ENCODE data around the gene EEF1A1.
"Not testable (repeated sequence)": the region's sequence is repeated elsewhere in the genome, so short reads cannot be mapped to it uniquely, and the experiment has no call there.

EEF1A1 gene

DNA sequence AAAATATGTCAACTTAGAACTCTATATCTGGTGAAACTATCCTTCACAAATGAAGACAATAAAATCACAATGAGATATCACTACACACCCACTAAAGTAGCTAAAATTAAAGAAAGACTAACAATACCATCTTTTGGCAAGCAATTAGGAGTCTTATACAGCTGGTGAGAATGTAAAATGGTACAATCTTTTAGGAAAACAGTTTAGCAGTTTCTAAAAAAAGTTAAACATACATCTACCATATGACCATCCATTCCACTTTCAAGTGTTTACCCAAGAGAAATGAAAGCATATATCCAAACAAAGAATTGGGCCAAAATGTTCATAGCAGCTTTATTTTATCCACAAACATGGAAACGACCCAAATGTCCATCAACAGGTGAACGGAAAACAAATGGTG lies 13.8 kb upstream of the EEF1A1 start:
- no peak for DNase-seq

DNA sequence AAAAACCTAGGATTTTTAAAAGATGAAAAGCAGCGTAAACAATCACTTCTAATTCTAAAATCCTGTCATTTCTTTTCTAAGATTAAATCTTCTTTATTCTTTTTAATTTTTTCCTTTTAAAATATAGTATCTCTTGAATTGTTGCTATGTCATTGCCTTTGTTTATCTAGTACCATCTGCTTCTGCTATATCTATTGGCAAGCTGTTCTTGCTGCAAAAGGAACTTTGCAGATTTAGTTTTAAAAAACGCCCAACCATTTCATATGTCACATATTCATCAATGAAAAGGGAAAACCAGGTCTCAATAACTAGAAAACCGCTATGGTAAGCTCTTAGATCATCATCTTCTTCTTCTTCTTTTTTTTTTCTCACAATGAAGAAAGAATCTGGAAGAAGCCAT lies 11.5 kb upstream of the EEF1A1 start:
- DNase-seq: no peak

DNA sequence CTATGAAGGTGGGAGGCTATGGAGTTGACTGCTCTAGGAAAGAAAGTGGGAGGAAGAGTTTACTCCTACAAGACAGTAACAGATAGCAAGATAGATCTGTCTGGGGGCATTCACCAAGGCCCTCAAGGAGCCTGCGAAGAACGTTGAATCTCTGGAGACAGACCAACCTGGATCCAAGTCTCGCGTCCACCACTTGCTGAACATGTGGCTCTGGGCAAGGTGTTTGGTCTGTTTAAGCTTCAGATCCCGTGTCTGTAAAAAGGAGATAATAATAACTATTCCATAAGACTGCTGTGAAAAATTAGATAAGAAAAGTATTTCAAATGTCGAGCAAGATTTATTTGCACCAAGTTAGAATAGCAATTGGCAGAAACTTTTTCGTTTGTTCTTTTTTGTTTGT lies 8.1 kb upstream of the EEF1A1 start:
- DNase-seq: no peak

DNA sequence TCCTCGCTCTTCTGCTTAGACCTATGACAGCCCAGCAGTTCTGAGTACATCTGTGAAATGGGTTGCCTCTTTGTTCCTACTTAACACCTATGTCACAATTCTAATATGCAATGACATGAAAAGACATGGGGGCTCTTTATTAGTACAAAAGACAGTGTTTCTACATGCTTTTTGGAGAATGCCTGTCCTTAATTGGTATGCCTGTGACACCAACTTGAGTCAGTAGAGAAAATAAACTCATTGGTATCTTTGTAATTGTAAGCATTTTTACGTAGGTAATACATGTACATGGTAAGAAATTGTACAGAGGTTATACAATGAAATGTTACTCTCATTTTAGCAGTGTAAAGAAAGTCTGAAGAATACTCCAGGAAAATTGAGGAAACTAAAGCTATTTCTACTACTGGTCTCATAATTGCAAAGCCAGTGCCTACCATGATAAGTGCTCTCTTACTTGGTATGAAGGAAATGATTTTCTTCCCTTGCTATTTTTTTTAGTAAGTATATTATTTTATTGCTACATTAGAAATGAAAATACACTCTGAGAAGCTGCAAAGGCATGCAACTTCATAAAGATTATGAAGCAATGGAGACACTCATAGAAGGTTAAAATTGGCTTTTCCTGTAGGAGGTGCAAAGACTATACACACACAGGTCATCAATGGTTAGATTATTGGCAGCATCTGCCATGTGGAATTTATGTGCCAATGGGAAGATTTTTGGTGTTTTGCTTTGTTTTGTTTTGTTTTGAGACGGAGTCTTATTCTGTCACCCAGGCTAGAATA lies 4.9 kb upstream of the EEF1A1 start:
- DNase-seq: no peak

DNA sequence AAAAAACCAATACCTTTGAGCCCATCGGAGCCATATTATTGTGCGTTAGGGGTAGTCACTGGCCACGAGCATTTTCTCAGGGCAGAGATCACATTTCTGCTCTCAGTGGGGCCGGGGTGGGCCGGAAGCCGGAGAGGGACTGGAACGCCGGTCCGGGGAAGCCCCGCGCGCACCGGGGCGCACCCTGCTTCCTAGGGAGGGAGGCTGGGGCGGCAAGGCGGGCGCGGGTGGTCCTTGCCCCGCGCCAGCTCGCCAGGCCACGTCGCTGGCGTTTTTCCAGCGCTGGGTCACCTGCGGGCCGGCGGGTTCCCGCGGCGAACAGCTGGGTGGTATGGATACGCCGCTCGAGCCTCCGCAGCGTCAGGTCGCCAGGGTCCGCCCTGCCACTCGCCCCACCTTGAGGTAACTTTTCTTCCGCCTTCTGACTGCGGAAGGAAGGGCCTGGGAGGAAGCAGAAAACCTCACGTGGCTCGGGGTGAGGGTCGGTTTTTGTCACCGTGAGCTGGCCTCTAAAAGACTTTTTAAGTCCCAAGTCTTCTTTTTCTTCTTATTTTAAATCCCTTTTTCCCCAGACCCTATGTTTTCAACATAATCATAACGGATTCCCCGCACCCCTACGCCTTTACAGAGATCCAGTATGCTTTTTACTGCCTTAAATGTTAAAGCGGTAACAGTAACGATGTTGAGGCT lies 2.7 kb upstream of the EEF1A1 start:
- DNase-seq: no peak

DNA sequence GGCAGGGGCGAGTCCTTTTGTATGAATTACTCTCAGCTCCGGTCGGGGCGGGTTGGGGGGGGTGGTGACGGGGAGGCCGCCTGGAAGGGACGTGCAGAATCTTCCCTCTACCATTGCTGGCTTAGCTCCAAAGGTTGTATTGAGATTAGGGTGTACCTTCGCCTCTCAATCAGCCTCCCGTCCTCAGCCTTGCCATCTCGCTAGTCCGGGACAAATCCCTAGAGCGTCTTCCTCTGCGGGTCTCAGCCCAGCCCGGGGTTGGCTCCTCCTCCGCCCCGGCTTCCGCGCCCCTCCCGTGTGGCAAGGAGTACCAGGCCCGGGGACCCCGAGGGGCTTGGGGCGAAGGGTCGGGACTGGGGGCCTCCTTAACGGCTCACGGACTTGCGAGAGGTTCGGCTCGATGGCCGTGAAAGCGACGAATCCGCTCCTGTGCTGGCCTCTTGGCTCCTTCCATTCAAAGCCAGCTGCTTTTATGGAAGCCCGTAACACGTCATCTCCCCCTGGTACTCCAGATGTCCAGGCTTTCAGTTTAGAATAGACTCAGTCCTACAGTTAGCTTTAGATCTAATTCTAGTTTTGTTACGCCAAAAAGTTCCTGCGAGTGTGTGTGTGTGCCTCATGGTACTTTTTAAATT lies 636 bp upstream of the EEF1A1 start:
- no peak for DNase-seq

DNA sequence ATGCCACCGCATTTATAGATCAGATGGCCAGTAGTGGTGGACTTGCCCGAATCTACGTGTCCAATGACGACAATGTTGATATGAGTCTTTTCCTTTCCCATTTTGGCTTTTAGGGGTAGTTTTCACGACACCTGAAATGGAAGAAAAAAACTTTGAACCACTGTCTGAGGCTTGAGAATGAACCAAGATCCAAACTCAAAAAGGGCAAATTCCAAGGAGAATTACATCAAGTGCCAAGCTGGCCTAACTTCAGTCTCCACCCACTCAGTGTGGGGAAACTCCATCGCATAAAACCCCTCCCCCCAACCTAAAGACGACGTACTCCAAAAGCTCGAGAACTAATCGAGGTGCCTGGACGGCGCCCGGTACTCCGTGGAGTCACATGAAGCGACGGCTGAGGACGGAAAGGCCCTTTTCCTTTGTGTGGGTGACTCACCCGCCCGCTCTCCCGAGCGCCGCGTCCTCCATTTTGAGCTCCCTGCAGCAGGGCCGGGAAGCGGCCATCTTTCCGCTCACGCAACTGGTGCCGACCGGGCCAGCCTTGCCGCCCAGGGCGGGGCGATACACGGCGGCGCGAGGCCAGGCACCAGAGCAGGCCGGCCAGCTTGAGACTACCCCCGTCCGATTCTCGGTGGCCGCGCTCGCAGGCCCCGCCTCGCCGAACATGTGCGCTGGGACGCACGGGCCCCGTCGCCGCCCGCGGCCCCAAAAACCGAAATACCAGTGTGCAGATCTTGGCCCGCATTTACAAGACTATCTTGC lies 725 bp downstream of the EEF1A1 start:
- no peak for DNase-seq

DNA sequence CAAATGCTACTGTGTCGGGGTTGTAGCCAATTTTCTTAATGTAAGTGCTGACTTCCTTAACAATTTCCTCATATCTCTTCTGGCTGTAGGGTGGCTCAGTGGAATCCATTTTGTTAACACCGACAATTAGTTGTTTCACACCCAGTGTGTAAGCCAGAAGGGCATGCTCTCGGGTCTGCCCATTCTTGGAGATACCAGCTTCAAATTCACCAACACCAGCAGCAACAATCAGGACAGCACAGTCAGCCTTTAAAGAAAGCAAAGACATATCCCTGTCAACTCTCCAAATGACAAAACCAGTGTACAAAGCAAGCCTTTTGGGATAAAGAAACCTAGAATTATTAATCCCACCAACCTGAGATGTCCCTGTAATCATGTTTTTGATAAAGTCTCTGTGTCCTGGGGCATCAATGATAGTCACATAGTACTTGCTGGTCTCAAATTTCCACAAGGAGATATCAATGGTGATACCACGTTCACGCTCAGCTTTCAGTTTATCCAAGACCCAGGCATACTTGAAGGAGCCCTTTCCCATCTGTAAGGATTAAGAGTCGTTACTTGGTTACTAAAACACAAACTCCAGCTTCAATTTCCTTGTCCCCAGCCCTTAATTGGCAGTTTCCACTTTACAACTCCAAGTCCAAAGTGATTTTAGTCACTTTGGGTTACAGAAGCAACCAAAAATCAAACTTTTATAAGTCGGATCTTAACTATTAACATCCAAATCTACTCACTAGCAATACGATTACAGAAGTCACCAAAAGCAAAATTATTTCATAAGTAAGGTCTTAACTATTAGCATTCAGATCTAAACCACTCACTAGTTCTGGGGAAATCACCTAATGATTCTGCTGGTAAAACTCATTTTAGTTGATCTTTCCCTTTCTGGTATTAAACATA lies 1.6 kb downstream of the EEF1A1 start:
- not testable (repeated sequence) for DNase-seq

DNA sequence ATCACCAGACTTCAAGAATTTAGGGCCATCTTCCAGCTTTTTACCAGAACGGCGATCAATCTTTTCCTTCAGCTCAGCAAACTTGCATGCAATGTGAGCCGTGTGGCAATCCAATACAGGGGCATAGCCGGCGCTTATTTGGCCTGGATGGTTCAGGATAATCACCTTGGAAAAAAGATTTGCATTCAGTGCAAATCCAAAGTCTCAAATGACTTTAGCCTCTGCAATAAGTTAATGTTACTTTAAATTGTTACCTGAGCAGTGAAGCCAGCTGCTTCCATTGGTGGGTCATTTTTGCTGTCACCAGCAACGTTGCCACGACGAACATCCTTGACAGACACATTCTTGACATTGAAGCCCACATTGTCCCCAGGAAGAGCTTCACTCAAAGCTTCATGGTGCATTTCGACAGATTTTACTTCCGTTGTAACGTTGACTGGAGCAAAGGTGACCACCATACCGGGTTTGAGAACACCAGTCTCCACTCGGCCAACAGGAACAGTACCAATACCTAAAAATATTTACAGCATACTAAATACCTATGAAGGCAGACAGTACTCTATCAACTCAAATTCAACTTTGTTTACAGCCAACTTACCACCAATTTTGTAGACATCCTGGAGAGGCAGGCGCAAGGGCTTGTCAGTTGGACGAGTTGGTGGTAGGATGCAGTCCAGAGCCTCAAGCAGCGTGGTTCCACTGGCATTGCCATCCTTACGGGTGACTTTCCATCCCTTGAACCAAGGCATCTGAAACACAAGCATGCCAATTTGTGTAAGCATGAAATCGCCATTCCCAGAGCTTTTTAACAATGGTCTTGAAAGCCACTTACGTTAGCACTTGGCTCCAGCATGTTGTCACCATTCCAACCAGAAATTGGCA lies 2.5 kb downstream of the EEF1A1 start:
- not testable (repeated sequence) for DNase-seq

DNA sequence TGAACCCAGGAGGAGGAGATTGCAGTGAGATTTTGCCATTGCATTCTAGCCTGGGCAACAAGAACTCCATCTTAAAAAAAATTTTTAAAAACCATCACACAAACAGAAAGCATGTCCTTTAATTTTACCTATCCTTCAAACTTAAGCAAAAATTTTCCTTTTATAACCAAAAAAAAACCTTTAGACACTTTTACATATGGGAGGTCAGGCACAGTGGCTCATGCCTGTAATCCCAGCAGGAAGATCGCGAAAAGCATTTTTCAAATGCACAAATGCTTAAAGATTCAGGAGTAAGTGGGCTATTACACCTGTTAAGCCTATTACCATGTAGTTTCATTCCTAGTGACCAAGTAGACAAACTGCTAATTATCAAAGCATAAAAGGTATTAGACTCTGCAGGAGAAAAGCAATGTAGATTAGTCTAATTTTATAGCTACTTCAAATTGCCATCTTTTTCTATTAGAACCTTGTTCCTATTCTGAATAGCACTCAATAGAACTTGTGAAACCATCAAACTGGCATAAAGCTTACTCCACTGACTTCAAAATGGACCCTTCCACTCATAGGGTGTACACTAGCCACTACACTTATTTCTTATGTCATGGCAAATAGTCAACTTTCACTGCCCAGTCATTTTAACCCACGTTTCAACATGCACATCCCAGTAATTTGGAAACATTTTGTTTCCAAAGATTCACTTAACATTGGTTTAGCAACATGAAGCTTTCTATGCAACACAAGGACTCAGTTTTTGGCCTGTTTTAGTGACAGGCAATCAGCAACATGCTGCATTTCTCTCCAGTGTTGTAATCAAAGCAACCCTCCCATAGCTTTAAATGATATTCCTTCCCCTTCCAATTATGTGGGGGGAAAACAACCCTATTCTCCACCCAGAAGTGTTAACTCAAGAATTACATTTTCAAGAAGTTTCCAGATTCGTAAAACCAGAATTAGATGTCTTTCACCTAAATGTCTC lies 4.0 kb downstream of the EEF1A1 start:
- no peak for DNase-seq

DNA sequence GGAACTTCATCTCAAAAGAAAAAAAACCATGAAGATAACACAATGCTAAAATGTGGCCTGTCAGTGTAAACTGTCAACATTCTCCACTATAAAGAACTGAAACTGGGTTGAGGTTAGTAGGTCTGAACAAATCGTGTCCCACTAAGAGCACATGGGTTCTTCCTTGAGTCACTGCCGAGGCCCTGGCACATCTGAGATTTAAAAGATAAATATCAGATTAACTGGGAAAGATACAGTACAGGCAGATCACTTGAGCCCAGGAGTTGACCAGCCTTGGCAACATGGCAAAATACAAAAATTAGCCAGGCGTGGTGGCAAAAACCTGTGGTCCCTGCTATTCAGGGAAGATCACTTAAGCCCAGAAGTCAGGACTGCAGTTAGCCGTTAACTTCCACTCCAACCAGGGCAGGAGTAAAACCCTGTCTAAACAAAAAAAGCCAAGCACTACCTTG lies 5.6 kb downstream of the EEF1A1 start:
- no peak for DNase-seq

DNA sequence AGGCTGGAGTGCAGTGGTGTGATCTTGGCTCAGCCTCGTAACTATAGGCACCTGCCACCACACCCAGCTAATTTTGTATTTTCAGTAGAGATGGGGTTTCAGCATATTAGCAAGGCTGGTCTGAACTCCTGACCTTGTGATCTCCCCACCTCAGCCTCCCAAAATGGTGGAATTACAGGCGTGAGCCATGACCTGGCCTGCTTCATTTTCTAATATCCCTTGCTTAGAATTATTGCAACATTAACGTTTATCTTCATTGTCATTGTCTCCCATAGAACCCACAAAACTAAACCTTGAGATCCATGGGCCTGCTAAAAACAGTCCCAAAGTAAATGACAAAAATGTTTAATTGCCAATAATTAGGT lies 6.1 kb downstream of the EEF1A1 start:
- no peak for DNase-seq

DNA sequence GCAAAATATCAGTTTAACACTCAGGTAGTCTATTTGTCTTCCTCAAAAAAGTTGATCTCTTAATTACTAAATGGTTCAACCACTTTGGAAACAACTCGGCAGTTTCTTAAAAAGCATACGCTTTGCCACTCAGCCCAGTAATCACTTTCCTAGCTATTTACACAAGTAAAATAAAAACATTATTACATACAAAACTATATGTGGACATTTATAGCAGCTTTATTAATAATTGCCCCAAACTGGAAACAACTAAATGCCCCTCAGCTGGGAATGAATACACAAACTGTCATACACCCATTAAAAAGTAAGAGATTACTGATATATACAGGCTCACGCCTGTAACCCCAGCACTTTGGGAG lies 7.4 kb downstream of the EEF1A1 start:
- no peak for DNase-seq

DNA sequence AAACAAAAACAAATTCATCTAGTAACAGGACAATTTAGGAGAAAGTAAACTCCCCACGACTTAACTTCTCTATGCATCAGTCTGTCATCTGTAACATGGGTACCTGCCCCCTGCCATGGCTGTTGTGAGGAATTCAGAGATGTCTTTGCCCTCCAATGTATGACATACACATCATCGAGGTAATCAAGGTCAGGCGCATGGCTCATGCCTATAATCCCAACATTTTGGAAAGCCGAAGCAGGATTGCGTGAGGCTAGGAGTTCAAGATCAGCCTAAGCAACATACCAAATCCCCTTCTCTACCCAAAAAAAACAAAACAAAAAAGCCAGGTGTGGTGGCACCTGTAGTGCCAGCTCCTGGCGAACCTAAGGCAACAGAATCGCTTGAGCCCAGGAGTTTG lies 9.0 kb downstream of the EEF1A1 start:
- no peak for DNase-seq

DNA sequence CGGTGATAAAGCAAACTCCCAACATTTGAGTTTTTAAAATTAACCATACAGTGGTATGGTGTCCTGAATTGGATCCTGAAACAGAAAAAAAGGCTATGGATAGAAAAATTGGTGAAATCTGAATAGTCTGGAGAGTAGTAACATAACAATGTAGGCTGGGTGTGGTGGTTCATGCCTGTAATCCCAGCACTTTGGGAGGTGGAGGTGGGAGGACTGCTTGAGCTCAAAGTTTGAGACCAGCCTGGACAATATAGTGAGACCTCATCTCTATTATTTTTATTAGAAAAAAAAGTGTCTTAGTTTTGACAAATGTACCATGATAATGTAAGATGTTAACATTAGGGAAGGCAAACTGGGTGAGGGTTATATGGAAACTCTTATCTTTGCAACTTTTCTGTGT lies 11.0 kb downstream of the EEF1A1 start:
- DNase-seq: no peak

DNA sequence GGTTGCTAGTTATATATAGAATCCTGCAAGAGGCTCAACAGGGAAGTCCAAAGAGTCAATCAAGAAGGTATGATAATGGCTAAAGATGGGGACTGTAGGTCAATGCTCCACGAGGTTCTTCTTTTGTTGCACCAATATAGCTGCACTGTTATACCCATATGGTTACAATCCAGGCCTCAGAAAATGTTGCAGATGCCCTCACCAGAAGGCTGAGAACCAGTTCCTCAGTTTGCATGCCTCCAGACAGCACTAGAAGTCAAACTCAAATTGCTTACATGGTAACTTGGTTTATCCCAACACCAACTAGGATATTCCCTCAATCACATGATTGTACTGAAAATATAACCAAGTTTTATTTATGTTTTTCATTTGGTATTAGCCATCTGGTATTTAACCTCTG lies 12.1 kb downstream of the EEF1A1 start:
- no peak for DNase-seq

DNA sequence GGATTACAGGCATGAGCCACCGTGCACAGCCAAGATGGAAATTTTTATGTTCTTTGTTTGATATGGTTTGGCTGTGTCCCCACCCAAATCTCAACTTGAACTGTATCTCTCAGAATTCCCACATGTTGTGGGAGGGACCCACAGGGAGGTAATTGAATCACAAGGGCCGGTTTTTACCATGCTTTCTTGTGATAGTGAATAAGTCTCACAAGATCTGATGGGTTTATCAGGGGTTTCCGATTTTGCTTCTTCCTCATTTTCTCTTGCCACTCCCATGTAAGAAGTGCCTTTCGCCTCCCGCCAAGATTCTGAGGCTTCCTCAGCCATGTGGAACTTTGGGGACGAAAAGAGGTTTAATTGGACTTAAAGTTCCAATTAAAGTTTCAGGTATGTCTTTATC lies 14.6 kb downstream of the EEF1A1 start:
- no peak for DNase-seq

DNA sequence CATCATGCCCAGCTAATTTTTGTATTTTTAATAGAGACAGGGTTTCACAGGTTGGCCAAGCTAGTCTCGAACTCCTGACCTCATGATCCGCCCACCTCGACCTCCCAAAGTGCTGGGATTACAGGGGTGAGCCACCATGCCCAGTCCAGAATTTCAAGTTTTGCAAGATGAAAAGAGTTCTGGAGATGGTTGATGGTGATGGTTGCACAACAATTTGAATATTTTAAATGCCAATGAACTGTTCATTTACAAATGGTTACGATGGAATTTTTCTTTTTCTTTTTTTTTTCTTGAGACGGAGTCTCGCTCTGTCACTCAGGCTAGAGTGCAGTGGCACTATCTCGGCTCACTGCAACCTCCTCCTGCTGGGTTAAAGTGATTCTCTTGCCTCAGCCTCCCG lies 15.1 kb downstream of the EEF1A1 start:
- not testable (repeated sequence) for DNase-seq

DNA sequence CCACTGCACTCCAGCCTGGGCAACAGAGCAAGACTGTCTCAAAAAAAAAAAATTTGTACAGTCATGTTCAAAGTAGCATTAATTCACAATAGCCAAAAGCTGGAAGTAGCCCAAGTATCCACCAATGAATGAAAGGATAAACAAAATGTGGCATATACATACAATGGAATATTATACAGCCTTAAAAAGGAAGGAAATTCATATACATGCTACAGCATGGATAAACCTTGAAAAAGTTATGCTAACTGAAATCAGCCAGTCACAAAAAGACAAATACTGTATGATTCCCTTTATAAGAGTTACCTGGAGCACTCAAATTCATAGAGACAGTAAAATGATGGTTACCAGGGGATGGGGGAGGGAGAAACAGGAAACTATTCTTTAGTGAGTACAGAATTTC lies 15.7 kb downstream of the EEF1A1 start:
- no peak for DNase-seq

DNA sequence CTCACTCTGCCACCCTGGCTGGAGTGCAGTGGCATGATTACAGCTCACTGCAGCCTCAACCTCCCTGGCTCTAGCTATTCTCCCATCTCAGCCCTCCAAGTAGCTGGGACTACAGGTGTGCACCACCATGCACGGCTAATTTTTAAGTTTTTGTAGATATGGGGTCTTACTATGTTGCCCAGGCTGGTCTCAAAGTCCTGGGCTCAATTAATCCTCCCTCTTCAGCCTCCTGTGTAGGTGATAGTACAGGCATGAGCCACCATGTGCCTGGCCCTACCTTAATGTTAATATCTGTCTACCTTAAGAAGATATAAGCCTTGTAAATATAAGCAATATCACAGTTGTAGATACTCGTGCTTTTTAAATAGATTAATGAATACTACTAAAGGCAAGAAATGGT lies 16.7 kb downstream of the EEF1A1 start:
- no peak for DNase-seq
